ENCODE results near the gene CDH19.

The CDH19 gene
- total RNA-seq, result 0 reads per million in 4 donors

- no peak for DNase-seq
These were observed at the start of gene CDH19 for GRCh38 chr18:66603941-66604627. Gene CDH19, minus strand, starts transcription at chr18:66604090. Its CDS starts 31,886 bp downstream, at chr18:66572204.

GRCh38 chr18:66647671-66648070 lies 43.8 kb upstream of the CDH19 start:
- no peak for DNase-seq

- DNase-seq, result no peak
These were observed 42.7 kb upstream of the CDH19 start for GRCh38 chr18:66646609-66647008.

GRCh38 chr18:66645983-66646382 lies 42.1 kb upstream of the CDH19 start:
- DNase-seq, result no peak

- DNase-seq, result no peak
These were observed 37.2 kb upstream of the CDH19 start for GRCh38 chr18:66641056-66641455.

- DNase-seq, result no peak
These were observed 36.5 kb upstream of the CDH19 start for GRCh38 chr18:66640431-66640830.

- DNase-seq, result no peak
These were observed 35.2 kb upstream of the CDH19 start for GRCh38 chr18:66638856-66639629.

GRCh38 chr18:66635342-66635741 lies 31.5 kb upstream of the CDH19 start:
- DNase-seq, result no peak

- no peak for DNase-seq
These were observed 28.9 kb upstream of the CDH19 start for GRCh38 chr18:66632756-66633155.

GRCh38 chr18:66630831-66631230 lies 26.9 kb upstream of the CDH19 start:
- DNase-seq, result no peak

GRCh38 chr18:66623821-66624220 lies 19.9 kb upstream of the CDH19 start:
- DNase-seq, result no peak

- no peak for DNase-seq
These were observed 18.1 kb upstream of the CDH19 start for GRCh38 chr18:66621816-66622576.

- no peak for DNase-seq
These were observed 12.7 kb upstream of the CDH19 start for GRCh38 chr18:66616523-66616983.

- no peak for DNase-seq
These were observed 11.3 kb upstream of the CDH19 start for GRCh38 chr18:66615176-66615575.

- DNase-seq, result no peak
These were observed 3.7 kb upstream of the CDH19 start for GRCh38 chr18:66607632-66608031.

GRCh38 chr18:66601649-66602048 lies 2.2 kb downstream of the CDH19 start:
- no peak for DNase-seq

- DNase-seq, result no peak
These were observed 4.7 kb downstream of the CDH19 start for GRCh38 chr18:66599190-66599589.

- no peak for DNase-seq
These were observed 16.5 kb downstream of the CDH19 start for GRCh38 chr18:66587430-66587829.

GRCh38 chr18:66582211-66582610 lies 21.7 kb downstream of the CDH19 start:
- DNase-seq, result no peak

- DNase-seq, result no peak
These were observed 28.6 kb downstream of the CDH19 start for GRCh38 chr18:66575263-66575662.

GRCh38 chr18:66571845-66572244 lies 32.0 kb downstream of the CDH19 start:
- no peak for DNase-seq

- no peak for DNase-seq
These were observed 37.3 kb downstream of the CDH19 start for GRCh38 chr18:66566616-66567015.

- DNase-seq, result no peak
These were observed 39.7 kb downstream of the CDH19 start for GRCh38 chr18:66564236-66564635.
